HAP-1 (cell line): ENCODE data around the gene C5orf63.
"Not testable (repeated sequence)": the region's sequence is repeated elsewhere in the genome, so short reads cannot be mapped to it uniquely, and the experiment has no call there.

ENCODE experiments used
- DNase-seq, 2 experiments: peaks; one replicate each; pipeline ENCODE4 v3.0.0-alpha.2; 2016 to 2020; ENCODE audit warnings: low spot score in 2 of 2
- H3K27me3 ChIP-seq: fragments of 250-450 bp; sonication (Bioruptor Pico); 2 replicates; pipeline ENCODE4 v1.5.1; 2020; ENCODE audit warnings: low read depth, mild to moderate bottlenecking, moderate library complexity
- H3K36me3 ChIP-seq: fragments of 250-450 bp; sonication (Bioruptor Pico); replicated peaks from 2 replicates; pipeline ENCODE4 v1.5.1; 2020; ENCODE audit warnings: mild to moderate bottlenecking
- H3K4me1 ChIP-seq: fragments of 250-450 bp; sonication (Bioruptor Pico); 2 replicates; pipeline ENCODE4 v1.5.1; 2020; ENCODE audit warnings: mild to moderate bottlenecking
- H3K4me3 ChIP-seq: fragments of 250-450 bp; sonication (Bioruptor Pico); 2 replicates; pipeline ENCODE4 v1.5.1; 2020; ENCODE audit warnings: mild to moderate bottlenecking, moderate library complexity
- H3K9me3 ChIP-seq: fragments of 250-450 bp; sonication (Bioruptor Pico); 2 replicates; pipeline ENCODE4 v1.5.1; 2020; ENCODE audit warnings: mild to moderate bottlenecking, moderate library complexity
- in situ Hi-C: fragments of 300-500 bp; cut with MboI; formaldehyde crosslinking; loops from 3 replicates; pipeline ENCODE4 v1.14.3; 2020; ENCODE audit warnings: low sequenced_read_pairs, inconsistent platforms, mixed read lengths

C5orf63 gene

DNA sequence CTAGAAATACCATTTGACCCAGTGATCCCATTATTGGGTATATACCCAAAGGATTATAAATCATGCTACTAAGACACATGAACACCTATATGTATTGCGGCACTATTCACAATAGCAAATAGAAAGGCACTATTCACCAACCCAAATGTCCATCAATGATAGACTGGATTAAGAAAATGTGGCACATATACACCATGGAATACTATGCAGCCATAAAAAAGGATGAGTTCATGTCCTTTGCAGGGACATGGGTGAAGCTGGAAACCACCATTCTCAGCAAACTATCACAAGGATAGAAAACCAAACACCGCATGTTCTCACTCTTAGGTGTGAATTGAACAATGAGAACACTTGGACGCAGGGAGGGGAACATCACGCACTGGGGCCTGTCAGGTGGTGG, 56.6 kb downstream of the C5orf63 start:
- peaks cover 14% of the 10 kb centered on the region for H3K4me1 ChIP-seq

DNA sequence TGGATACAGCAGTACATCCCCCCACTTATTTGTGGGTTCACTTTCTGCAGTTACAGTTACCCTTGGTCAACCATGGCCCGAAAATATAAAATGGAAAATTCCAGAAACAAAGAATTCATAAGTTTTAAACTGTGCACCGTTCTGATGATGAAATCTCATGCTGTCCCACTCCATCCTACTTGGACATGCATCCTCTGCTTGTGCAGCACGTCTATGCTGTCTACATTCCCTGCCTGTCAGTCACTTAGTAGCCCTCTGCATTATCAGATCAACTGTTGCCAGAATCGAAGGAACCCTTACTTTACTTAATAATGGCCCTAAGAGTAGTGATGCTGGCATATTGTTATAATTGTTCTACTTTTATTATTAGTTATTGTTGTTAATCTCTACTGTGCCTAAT, 57.6 kb downstream of the C5orf63 start:
- Histone ChIP-seq H3K4me1 (peaks cover 14% of the 10 kb centered on the region), H3K36me3 (no peaks in the 10 kb centered on the region), H3K4me3 (no peak overlapping the region), H3K9me3 (no peaks in the 10 kb centered on the region), H3K27me3 (no peaks in the 10 kb centered on the region)
- DNase-seq, result no peak
- in situ Hi-C loops, result no loop called here

More for the DNA sequence above, 56.6 kb downstream of the C5orf63 start:
- H3K36me3 ChIP-seq, H3K9me3 ChIP-seq, in situ Hi-C loops, H3K4me3 ChIP-seq, DNase-seq, H3K27me3 ChIP-seq: not testable (repeated sequence)

DNA sequence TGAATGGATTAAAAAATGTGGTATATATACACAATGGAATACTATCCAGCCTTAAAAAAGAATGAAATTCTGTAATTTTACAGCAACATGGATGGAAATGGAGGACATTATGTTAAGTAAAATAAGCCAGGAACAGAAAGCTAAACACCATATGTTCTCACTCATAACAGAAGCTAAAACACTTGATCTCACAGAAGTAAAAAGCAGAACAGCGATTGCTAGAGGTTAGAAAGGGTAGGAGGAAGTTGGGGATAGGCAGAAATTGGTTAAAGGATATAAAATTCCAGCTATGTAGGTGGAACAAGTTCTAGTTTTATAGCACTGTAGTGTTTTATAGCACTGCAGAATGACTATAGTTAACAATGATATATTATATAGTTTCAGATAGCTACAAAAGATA, 58.7 kb downstream of the C5orf63 start:
- no peak for DNase-seq
- no peaks in the 10 kb centered on the region for H3K27me3 ChIP-seq
- H3K36me3 ChIP-seq, result no peaks in the 10 kb centered on the region
- peaks cover 14% of the 10 kb centered on the region for H3K4me1 ChIP-seq
- in situ Hi-C loops, result no loop called here
- no peaks in the 10 kb centered on the region for H3K9me3 ChIP-seq
- no peak overlapping the region for H3K4me3 ChIP-seq

DNA sequence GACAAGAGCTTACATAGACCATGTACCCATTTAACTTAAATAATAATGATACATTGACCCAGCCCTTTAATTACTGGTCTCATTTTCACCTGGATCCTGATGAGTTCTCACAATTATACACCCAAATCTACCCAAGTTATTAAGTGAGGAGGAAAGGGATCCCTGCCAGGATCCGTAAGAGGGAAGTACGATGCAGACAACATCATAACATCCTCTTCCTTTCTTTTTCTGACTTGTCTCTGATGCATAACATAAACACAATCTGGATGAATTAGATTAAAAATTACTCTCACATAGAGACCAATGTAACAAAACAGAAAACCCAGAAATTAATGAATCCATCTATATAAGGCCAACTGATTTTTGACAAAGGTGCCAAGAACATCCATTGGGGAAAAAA, 59.9 kb downstream of the C5orf63 start:
- no peaks in the 10 kb centered on the region for H3K27me3 ChIP-seq
- H3K36me3 ChIP-seq, result no peaks in the 10 kb centered on the region
- DNase-seq, result no peak
- H3K9me3 ChIP-seq, result no peaks in the 10 kb centered on the region
- in situ Hi-C loops, result no loop called here
- peaks cover 17% of the 10 kb centered on the region for H3K4me1 ChIP-seq
- no peak overlapping the region for H3K4me3 ChIP-seq

DNA sequence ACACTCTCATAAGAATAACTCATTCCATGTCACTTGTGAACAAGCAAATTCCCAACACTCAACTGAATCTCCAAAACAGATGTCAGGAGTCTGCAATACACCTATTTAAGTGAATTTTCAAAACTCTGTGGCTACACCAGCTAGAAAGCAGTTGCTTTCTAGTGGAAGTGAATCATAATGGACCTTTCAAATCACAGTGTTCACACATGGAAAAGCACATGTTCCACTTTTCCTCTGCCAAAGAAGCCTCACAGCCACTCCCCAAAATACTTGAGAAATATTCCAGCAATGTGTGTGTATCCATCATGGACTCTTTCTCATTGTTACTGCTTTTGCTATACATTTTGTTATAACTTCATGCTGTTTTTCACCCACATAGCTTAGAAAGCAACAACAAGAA, 60.4 kb downstream of the C5orf63 start:
- DNase-seq, result no peak
- peaks cover 17% of the 10 kb centered on the region for H3K4me1 ChIP-seq
- no peak overlapping the region for H3K4me3 ChIP-seq

DNA sequence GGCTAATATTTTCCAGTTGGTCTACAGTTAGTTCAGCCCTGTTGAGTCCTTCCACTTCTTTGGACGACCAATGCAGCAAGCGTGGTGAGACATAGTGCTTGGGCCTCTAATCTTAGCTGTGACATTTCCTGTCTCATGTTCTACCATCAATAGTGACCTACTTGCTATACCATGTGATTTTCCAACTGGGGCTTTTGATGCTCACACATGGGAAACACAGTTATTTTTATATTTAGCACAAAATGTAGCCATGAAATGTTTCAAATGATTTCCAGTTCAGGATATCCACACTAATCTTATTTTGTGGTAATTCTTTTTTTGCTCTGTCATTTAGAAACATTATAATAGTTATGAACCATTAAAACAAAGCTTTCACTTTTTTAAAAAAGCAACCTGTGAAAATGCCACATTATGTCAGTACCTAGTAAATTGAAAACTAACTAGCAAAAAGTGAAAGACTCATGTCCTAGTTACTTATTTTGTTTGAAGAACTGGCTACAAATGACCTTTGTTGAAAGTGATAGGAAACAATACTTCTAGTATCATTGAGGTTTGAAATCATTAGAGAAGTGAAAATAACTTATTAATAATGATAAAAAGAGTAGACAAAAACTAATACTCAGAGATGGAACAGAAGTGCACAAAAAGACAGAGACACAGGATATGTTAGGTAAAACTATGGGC, 61.2 kb downstream of the C5orf63 start:
- H3K9me3 ChIP-seq, result no peaks in the 10 kb centered on the region
- no peak for DNase-seq
- no peaks in the 10 kb centered on the region for H3K27me3 ChIP-seq
- no peak overlapping the region for H3K4me3 ChIP-seq
- in situ Hi-C loops, result no loop called here
- H3K4me1 ChIP-seq, result peaks cover 17% of the 10 kb centered on the region
- H3K36me3 ChIP-seq, result no peaks in the 10 kb centered on the region

More for the DNA sequence above, 60.4 kb downstream of the C5orf63 start:
- Histone ChIP-seq H3K36me3 (no peaks in the 10 kb centered on the region), H3K9me3 (no peaks in the 10 kb centered on the region), H3K27me3 (no peaks in the 10 kb centered on the region)
- in situ Hi-C loops, result no loop called here

DNA sequence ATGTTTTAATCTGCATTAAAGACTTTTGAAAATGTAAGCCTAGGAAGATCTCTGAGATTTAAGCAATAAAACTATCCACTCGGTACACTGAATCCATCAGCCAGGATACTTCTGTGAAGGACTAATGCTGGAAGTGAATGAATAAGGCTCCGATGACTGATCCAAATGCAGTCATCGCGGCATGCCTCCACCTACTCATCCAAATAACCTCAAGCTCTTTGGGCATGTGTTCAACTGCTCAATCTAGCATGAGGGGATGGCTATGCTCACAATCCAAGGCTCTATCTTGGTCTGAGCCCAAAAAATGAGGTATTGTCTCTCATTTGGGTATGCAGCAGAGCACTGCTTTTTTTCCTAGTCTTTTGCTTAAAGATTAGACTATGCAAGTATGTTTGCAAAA, 62.1 kb downstream of the C5orf63 start:
- in situ Hi-C loops, result no loop called here

DNA sequence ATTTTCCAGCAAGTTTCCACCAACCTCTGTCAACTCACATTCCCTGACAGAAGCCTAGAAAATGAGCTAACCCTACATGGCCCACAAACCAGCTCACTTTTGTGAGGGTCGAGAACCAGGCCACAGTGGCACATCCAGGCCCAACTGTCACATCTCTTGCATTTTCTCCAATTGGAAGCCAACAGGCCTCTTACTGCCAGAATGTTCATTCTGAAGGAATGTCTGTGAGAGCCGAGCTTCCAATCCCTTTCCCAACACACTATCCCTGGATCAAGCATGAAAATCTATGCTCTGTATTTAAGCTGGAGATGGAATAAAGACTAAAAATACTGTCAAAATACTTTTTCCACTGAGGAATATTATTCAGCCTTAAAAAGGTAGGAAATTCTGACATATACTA, 62.9 kb downstream of the C5orf63 start:
- no peaks in the 10 kb centered on the region for H3K36me3 ChIP-seq
- no peak overlapping the region for H3K4me3 ChIP-seq
- H3K9me3 ChIP-seq, result no peaks in the 10 kb centered on the region
- H3K4me1 ChIP-seq, result peaks cover 17% of the 10 kb centered on the region
- no peaks in the 10 kb centered on the region for H3K27me3 ChIP-seq
- in situ Hi-C loops, result no loop called here
- no peak for DNase-seq

More for the DNA sequence above, 62.1 kb downstream of the C5orf63 start:
- H3K9me3 ChIP-seq, result no peaks in the 10 kb centered on the region
- no peaks in the 10 kb centered on the region for H3K36me3 ChIP-seq
- H3K4me1 ChIP-seq, result peaks cover 17% of the 10 kb centered on the region
- DNase-seq, result no peak
- H3K27me3 ChIP-seq, result no peaks in the 10 kb centered on the region
- H3K4me3 ChIP-seq, result no peak overlapping the region

DNA sequence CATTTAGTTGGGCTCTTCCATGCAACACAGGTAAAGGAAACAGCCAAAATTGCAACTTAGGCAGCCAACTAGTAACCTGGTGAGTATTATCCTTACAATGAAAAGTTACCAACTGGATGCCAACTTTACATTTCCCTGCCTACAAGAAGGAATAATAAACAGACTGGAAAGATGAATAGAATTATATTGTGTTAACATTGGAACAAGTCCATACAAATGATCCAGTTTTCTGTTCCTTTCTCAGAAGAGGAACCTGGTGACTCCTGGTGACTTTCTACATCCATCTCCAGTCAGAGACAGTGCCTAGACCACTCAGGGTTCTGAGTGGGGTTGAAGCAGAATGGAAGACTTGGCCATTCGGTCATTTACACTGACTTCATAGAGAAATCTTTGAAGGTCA, 63.5 kb downstream of the C5orf63 start:
- in situ Hi-C loops, result no loop called here
- no peak overlapping the region for H3K4me3 ChIP-seq
- H3K27me3 ChIP-seq, result no peaks in the 10 kb centered on the region
- H3K36me3 ChIP-seq, result no peaks in the 10 kb centered on the region
- H3K4me1 ChIP-seq, result peaks cover 17% of the 10 kb centered on the region
- H3K9me3 ChIP-seq, result no peaks in the 10 kb centered on the region
- DNase-seq, result no peak

DNA sequence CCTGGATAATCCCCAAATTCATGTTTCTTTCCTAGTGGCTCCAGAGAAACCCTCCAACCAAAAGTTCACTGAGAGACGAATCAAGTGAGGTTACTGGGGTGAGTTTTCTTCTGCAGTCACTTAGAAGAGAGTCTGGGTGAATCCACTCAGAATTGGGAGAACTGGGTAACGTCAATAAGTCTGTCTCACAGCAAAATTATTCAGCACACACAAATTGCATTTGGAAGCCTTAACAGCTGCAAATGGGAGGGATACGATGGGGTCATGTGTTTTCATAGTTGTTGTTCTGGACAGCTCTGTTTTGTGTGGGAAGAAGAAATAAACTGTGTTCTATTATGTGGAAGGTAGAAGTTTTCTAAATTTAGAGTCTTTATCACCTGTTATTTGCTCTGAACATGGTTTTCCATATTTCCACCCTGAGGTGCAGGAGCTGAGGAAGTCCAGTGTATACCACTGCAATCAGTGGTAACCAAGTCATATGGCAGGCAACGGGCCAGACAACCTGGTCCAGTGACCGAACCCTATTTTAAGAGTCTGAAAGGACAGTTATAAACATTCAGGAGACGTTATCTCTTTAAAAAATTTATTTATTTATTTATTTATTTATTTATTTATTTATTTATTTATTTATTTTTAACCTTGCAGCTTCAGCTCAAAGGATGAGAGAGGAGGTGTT, 64.9 kb downstream of the C5orf63 start:
- in situ Hi-C loops, result no loop called here
- Histone ChIP-seq H3K4me1 (peaks cover 17% of the 10 kb centered on the region), H3K4me3 (no peak overlapping the region)

DNA sequence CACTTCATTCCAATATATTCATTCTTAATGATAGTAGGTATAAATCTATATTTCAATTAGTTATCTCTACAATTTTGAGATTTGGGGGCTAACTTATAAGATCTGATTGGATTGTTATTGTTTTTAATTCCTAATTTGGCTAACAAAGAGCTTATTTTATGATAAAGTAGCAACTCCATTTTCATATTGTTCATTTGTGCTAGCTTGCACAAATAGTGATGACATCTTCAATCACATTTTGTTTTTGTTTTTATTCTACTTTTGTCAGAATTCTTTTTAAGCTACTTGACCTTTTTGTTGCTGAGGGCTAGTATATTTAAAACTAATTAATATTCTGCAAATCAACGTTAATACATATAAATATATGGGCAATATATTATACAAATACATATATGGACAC, 65.8 kb downstream of the C5orf63 start:
- in situ Hi-C loops, result no loop called here
- Histone ChIP-seq H3K4me3 (no peak overlapping the region), H3K27me3 (no peaks in the 10 kb centered on the region), H3K36me3 (no peaks in the 10 kb centered on the region), H3K4me1 (peaks cover 9% of the 10 kb centered on the region), H3K9me3 (no peaks in the 10 kb centered on the region)
- no peak for DNase-seq

More for the DNA sequence above, 64.9 kb downstream of the C5orf63 start:
- Histone ChIP-seq H3K36me3 (no peaks in the 10 kb centered on the region), H3K27me3 (no peaks in the 10 kb centered on the region), H3K9me3 (no peaks in the 10 kb centered on the region)
- no peak for DNase-seq

DNA sequence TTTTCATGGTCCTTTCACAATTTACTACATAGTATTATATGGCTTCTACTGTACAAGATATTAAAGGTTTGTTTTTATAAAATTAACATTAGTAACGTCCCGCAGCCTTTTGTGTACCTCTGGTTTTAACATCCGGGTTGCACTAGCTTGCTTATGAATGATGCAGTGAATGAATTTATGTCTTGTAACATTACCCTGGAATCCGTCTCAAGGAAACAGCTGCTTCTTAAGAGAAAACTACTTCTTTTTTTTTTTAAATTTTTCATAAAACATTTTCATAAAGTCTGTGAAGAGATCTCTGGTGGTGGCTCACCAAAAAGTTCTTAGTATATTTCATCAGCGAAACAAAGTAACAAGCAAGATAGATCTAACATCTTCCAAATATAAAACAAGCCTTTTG, 66.6 kb downstream of the C5orf63 start:
- in situ Hi-C loops, result no loop called here
- Histone ChIP-seq H3K9me3 (no peaks in the 10 kb centered on the region), H3K4me3 (no peak overlapping the region), H3K27me3 (no peaks in the 10 kb centered on the region), H3K36me3 (no peaks in the 10 kb centered on the region), H3K4me1 (peaks cover 3% of the 10 kb centered on the region; the same call in 1 of the 2 replicates)
- DNase-seq, result no peak

DNA sequence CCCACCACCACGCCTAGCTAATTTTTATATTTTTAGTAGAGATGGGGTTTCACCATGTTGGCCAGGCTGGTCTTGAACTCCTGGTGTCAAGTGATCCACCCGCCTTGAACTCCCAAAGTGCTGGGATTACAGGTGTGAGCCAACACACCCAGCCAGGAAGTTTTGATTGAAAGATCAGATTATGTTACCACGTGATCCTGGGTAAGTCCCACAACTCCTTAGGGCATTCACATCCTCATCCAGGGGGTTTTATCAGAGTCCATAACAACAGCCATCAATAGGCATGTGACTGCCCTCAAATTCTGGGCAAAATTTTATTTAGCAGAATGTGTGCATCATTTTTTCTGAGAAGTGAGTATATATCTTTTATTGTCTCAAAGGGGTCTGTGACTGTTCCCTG, 68.0 kb downstream of the C5orf63 start:
- H3K27me3 ChIP-seq, DNase-seq, H3K4me1 ChIP-seq, H3K9me3 ChIP-seq, H3K4me3 ChIP-seq, in situ Hi-C loops, H3K36me3 ChIP-seq: not testable (repeated sequence)

DNA sequence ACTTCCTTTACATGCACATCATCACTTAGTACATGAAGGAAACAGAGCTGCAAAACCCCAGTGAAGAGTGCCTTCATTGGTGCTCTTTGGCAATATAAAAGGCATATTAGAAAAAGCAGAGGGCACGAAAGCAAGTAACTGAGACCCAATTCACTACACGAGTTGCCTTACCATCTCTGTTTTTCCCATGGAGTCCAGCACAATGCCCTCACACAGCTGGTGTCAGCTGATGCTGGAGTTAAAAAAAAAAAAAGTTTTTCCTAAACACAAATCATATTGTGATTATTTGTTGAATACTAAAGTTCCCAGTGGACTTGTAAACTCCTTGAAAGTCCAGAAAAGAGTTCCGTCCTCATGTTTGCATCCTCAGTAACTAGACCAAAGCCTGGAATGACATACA, 68.6 kb downstream of the C5orf63 start:
- Histone ChIP-seq H3K27me3 (no peaks in the 10 kb centered on the region), H3K4me1 (peaks cover 3% of the 10 kb centered on the region; the same call in 1 of the 2 replicates), H3K36me3 (no peaks in the 10 kb centered on the region), H3K9me3 (no peaks in the 10 kb centered on the region), H3K4me3 (no peak overlapping the region)
- DNase-seq, result no peak
- in situ Hi-C loops, result no loop called here
